K562 (cell line): ENCODE data around the gene LRIF1. TPM values are rescaled to one million over a fixed set of nuclear protein-coding genes. Genes with fewer than 3 reads are reported as not detected.

Experiments used
- ATAC-seq: fragments of 200-7000 bp; cut with Tn5 transposase; 3 replicates; pipeline ENCODE4 v1.9.1; 2020; ENCODE audit warnings: moderate library complexity
- BruUV-seq: library from RNA; stranded (reverse); fragments of 400-500 nt; replicated peaks from 2 replicates; lab custom pipeline; 2021; lab: Mats Ljungman, UMichigan
- CTCF ChIA-PET: fragments of 300-600 bp; formaldehyde crosslinking; extraction: SDS; loops from one replicate; lab custom pipeline; 2021; ENCODE audit warnings: low intra/inter-chr PET ratio; lab: Yijun Ruan, JAX
- POLR2A ChIA-PET: fragments of 300-600, 350-650 bp; sonication (Branson Sonifier 250); formaldehyde crosslinking; extraction: SDS; loops from one replicate; lab custom pipeline; 2021; ENCODE audit warnings: antibody characterized with exemption, inconsistent platforms; lab: Yijun Ruan, JAX
- DNase-seq, 4 experiments: peaks; one replicate each; pipeline versions ENCODE4 v3.0.0 to v3.0.0-alpha.2; 2011 to 2018; ENCODE audit warnings: low spot score in 3 of 4, mixed read lengths in 3 of 4; ENCODE audit errors: extremely low read depth in 1 of 4
- FAIRE-seq: peaks from 2 replicates; lab custom pipeline; 2011; peaks lifted over from hg19 to GRCh38; lab: Jason Lieb, UNC
- H2AFZ ChIP-seq: 2 replicates; pipeline ENCODE4 v1.6.0; 2011; ENCODE audit warnings: low read depth, low read length, control low read depth, inconsistent platforms
- H3K27ac ChIP-seq: fragments of 200-600 bp; 3 replicates; pipeline ENCODE4 v1.8.0; 2011; ENCODE audit warnings: low read depth, mild to moderate bottlenecking, control low read depth, inconsistent platforms, low read length, moderate library complexity, mixed read lengths; ENCODE audit errors: extremely low read depth
- H3K27me3 ChIP-seq, 2 experiments: fragments of 300-600 bp in 1 of 2; 2 replicates in 1 of 2; 3 replicates in 1 of 2; pipeline versions ENCODE4 v1.6.0 to v1.8.0; 2011; ENCODE audit warnings: inconsistent platforms in 2 of 2, low read length in 2 of 2, mild to moderate bottlenecking in 1 of 2, mixed read lengths in 1 of 2, moderate library complexity in 1 of 2; ENCODE audit not compliant: control insufficient read depth in 2 of 2, insufficient read depth in 2 of 2
- H3K36me3 ChIP-seq: fragments of 300-600 bp; 3 replicates; pipeline ENCODE4 v1.8.0; 2011; ENCODE audit warnings: mild to moderate bottlenecking, low read length, inconsistent platforms; ENCODE audit not compliant: control insufficient read depth, insufficient read depth
- H3K4me1 ChIP-seq, 2 experiments: fragments of 200-600 bp in 1 of 2; replicated peaks in 1 of 2; 2 replicates in 1 of 2; 3 replicates in 1 of 2; pipeline versions ENCODE4 v1.5.1 to v1.8.0; 2011; ENCODE audit warnings: inconsistent platforms in 2 of 2, low read length in 2 of 2, mild to moderate bottlenecking in 1 of 2, mixed read lengths in 1 of 2, moderate library complexity in 1 of 2; ENCODE audit not compliant: control insufficient read depth in 2 of 2, insufficient read depth in 2 of 2
- H3K4me2 ChIP-seq: 2 replicates; pipeline ENCODE4 v1.6.1; 2011; ENCODE audit warnings: low read length, control low read depth, inconsistent platforms, mixed read lengths; ENCODE audit not compliant: insufficient read depth
- H3K4me3 ChIP-seq: fragments of 200-600 bp; sonication (generic), shearing (Covaris generic); 2 replicates; pipeline ENCODE4 v1.5.1; 2016; ENCODE audit warnings: control low read depth, inconsistent platforms
- H3K79me2 ChIP-seq: fragments of 200-600 bp; 3 replicates; pipeline ENCODE4 v1.8.0; 2011; ENCODE audit warnings: low read length, inconsistent platforms; ENCODE audit not compliant: control insufficient read depth, insufficient read depth
- H3K9ac ChIP-seq, 2 experiments: 2 replicates each; pipeline versions ENCODE4 v1.6.0 to v1.6.1; 2011; ENCODE audit warnings: low read depth in 2 of 2, low read length in 2 of 2, control low read depth in 1 of 2, inconsistent platforms in 1 of 2, mild to moderate bottlenecking in 1 of 2, mixed read lengths in 1 of 2; ENCODE audit not compliant: insufficient read depth in 1 of 2
- H3K9me1 ChIP-seq: one replicate; pipeline ENCODE4 v1.6.0; 2011; ENCODE audit warnings: inconsistent platforms, mild to moderate bottlenecking, low read length, moderate library complexity; ENCODE audit not compliant: control insufficient read depth, insufficient read depth
- H3K9me3 ChIP-seq: replicated peaks from 2 replicates; pipeline ENCODE4 v1.5.1; 2011; ENCODE audit warnings: low read depth, low read length, inconsistent platforms; ENCODE audit not compliant: control insufficient read depth, insufficient read depth
- H4K20me1 ChIP-seq: replicated peaks from 2 replicates; pipeline ENCODE4 v1.6.1; 2011; ENCODE audit warnings: low read length, inconsistent platforms, mixed read lengths; ENCODE audit not compliant: control insufficient read depth, insufficient read depth
- ARID2 ChIP-seq: fragments of 450-650 bp; IDR thresholded peaks from 2 replicates; pipeline ENCODE4 v1.6.1; 2017; ENCODE audit warnings: antibody characterized with exemption, mild to moderate bottlenecking
- CEBPB ChIP-seq: fragments of 450-650 bp; IDR thresholded peaks from 2 replicates; pipeline ENCODE4 v1.6.1; 2016; ENCODE audit warnings: missing genetic modification characterization, missing compliant biosample characterization
- DACH1 ChIP-seq: fragments of 450-650 bp; IDR thresholded peaks from 2 replicates; pipeline ENCODE4 v1.6.1; 2018; ENCODE audit not compliant: partially characterized antibody
- DDX20 ChIP-seq: fragments of 450-650 bp; IDR thresholded peaks from 2 replicates; pipeline ENCODE4 v1.6.1; 2016; ENCODE audit warnings: missing genetic modification characterization, low read depth, mild to moderate bottlenecking, missing compliant biosample characterization, moderate library complexity
- DMBX1 ChIP-seq: fragments of 250-450 bp; sonication (Bioruptor Pico); IDR thresholded peaks from 2 replicates; pipeline ENCODE4 v1.8.0; 2022; ENCODE audit warnings: inconsistent platforms, mild to moderate bottlenecking, moderate library complexity, borderline replicate concordance
- EZH2 ChIP-seq: IDR thresholded peaks from 2 replicates; pipeline ENCODE4 v1.6.1; 2012; ENCODE audit warnings: low read depth, mild to moderate bottlenecking, inconsistent platforms, low read length, borderline replicate concordance
- HSF4 ChIP-seq: fragments of 250-450 bp; sonication (Bioruptor Pico); IDR thresholded peaks from 2 replicates; pipeline ENCODE4 v2.1.2; 2022; ENCODE audit warnings: mild to moderate bottlenecking, moderate library complexity, borderline replicate concordance
- MECOM ChIP-seq: fragments of 250-450 bp; sonication (Bioruptor Pico); IDR thresholded peaks from 2 replicates; pipeline ENCODE4 v1.8.0; 2022; ENCODE audit warnings: inconsistent platforms
- NFATC3 ChIP-seq: fragments of 450-650 bp; IDR thresholded peaks from 2 replicates; pipeline ENCODE4 v1.6.1; 2017; ENCODE audit warnings: mild to moderate bottlenecking
- PHF21A ChIP-seq: fragments of 450-650 bp; IDR thresholded peaks from 2 replicates; pipeline ENCODE4 v1.6.1; 2017; ENCODE audit warnings: low read depth, borderline replicate concordance
- SRSF3 ChIP-seq: fragments of 200-400 bp; formaldehyde crosslinking; IDR thresholded peaks from 2 replicates; pipeline ENCODE4 v1.6.1; 2016; ENCODE audit warnings: mild to moderate bottlenecking, low read length, moderate library complexity; ENCODE audit not compliant: insufficient read depth
- TRIM24 ChIP-seq, 2 experiments: fragments of 450-650 bp; IDR thresholded peaks; 2 replicates each; pipeline ENCODE4 v1.6.1; 2016
- ZBTB26 ChIP-seq: fragments of 450-650 bp; formaldehyde crosslinking; IDR thresholded peaks from 2 replicates; pipeline ENCODE4 v1.4.0; 2022; ENCODE audit warnings: missing genetic modification characterization
- ZC3H4 ChIP-seq: sonication (generic); formaldehyde crosslinking; IDR thresholded peaks from 2 replicates; pipeline ENCODE4 v1.9.0; 2021; ENCODE audit warnings: missing genetic modification reagents, borderline replicate concordance
- ZNF408 ChIP-seq: fragments of 250-450 bp; sonication (Bioruptor Pico); IDR thresholded peaks from 2 replicates; pipeline ENCODE4 v1.4.0; 2020; ENCODE audit warnings: low read depth, mild to moderate bottlenecking, moderate library complexity
- ZNF699 ChIP-seq: fragments of 250-450 bp; sonication (Bioruptor Pico); IDR thresholded peaks from 2 replicates; pipeline ENCODE4 v1.8.0; 2021; ENCODE audit warnings: mild to moderate bottlenecking, moderate library complexity; ENCODE audit not compliant: insufficient replicate concordance
- WGBS: fragments of 100-300 bp; shearing (Covaris generic); methylation state at CpG from one replicate; pipeline ENCODE4 v1.1.6; 2016; ENCODE audit warnings: low coverage, mixed read lengths; ENCODE audit not compliant: insufficient coverage; ENCODE audit errors: missing lambda C conversion rate; 5-methylcytosine and 5-hydroxymethylcytosine counted together
- in situ Hi-C: fragments of 300-500 bp; cut with MboI; formaldehyde crosslinking; loops from 4 replicates; pipeline ENCODE4 v1.15.0; 2018; ENCODE audit warnings: inconsistent platforms, mixed read lengths
- intact Hi-C: fragments of 100-400 bp; cut with micrococcal nuclease; formaldehyde crosslinking; loops from 2 replicates; pipeline ENCODE4 v1.14.2; 2022
- polyA plus RNA-seq, 8 experiments: library from polyadenylated mRNA; depleted of rRNA in 4 of 8; stranded (reverse) in 5 of 8; unstranded in 3 of 8; fragments of >200 nt; fragmentation: Nextera tagmentation in 2 of 8; fragmentation: Illumina TruSeq in 1 of 8; extraction: Ambion mirVana in 2 of 8; extraction: Trizol in 1 of 8; gene quantifications; 2 replicates each; pipeline versions ENCODE4 v1.2.1 to v1.2.3, GENCODE V29; 2011 to 2014; ENCODE audit warnings: inconsistent platforms in 1 of 8, missing spikeins in 1 of 8
- total RNA-seq, 7 experiments: library from RNA; depleted of rRNA in 6 of 7; stranded (reverse); fragments of >200 nt in 6 of 7; fragmentation: Illumina TruSeq in 2 of 7; extraction: Trizol in 2 of 7; gene quantifications; 2 replicates each; pipeline versions ENCODE4 v1.2.1 to v1.2.3, GENCODE V29; 2011 to 2021; ENCODE audit warnings: low replicate concordance in 1 of 7
- TF ChIP-seq, protein P1 (sequence below), 2 experiments: fragments of 450-650 bp; conservative IDR thresholded peaks; 2 replicates each; pipeline ENCODE4 v1.6.1; 2017; ENCODE audit warnings: mild to moderate bottlenecking in 2 of 2, moderate library complexity in 2 of 2

The LRIF1 gene
- total and polyA plus RNA-seq, 9 of the 15 experiments (the other 6 are each of a cell fraction or from before 2014, with no cell fraction given), result 35.6 to 88.8 (median 74.1) TPM

DNA sequence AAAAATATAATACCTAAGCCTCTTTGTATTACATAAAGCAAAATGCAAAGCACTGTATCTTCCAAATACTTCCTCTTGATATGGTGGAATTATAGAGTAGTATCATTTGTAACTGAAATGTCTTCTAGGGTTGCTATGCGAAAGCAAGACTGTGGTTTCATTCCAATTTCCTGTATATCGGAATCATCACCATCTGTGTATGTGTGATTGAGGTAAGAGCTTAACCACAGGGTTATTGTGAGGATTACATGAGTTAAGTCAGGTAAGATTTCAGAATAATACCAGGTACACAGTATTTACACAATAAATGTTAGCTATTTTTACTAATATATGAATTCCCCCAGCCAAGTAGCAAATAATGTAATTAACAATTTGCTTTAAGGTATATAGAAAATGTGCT, 66.0 kb downstream of the LRIF1 start:
- Histone ChIP-seq H3K4me1 (peaks cover 0 to 7% of the 10 kb centered on the region in 2 experiments; a peak in 3 of 5 replicates), H3K36me3 (peaks cover 36% of the 10 kb centered on the region; the same call in 1 of the 3 replicates), H3K9me1 (no peaks in the 10 kb centered on the region), H3K27me3 (no peaks in the 10 kb centered on the region), H3K9ac (no peak overlapping the region), H2AFZ (no peak overlapping the region), H3K4me2 (no peak overlapping the region), H3K27ac (no peak overlapping the region), H3K79me2 (peaks cover 4% of the 10 kb centered on the region; the same call in 1 of the 3 replicates), H3K4me3 (no peak overlapping the region), H4K20me1 (no peaks in the 10 kb centered on the region), H3K9me3 (no peaks in the 10 kb centered on the region)
- intact Hi-C loops (no loop called here), in situ Hi-C loops (no loop called here)
- no TSS peak for BruUV-seq
- CTCF ChIA-PET, result no interaction called here
- TF ChIP-seq MECOM (CRISPR knock-in tag) (no peak), SRSF3 (no peak), ARID2 (no peak), ZBTB26 (CRISPR knock-in tag) (no peak), TRIM24 (IDR thresholded peaks at IDR 0.05) (no peak), EZH2 (no peak), DMBX1 (CRISPR knock-in tag) (no peak), ZNF408 (CRISPR knock-in tag) (no peak), ZC3H4 (no peak), DACH1 (no peak), PHF21A (no peak), CEBPB (tag) (no peak), ZNF699 (CRISPR knock-in tag) (no peak), HSF4 (CRISPR knock-in tag) (no peak), DDX20 (tag) (no peak), NFATC3 (no peak)
- TF ChIP-seq, protein P1, sequence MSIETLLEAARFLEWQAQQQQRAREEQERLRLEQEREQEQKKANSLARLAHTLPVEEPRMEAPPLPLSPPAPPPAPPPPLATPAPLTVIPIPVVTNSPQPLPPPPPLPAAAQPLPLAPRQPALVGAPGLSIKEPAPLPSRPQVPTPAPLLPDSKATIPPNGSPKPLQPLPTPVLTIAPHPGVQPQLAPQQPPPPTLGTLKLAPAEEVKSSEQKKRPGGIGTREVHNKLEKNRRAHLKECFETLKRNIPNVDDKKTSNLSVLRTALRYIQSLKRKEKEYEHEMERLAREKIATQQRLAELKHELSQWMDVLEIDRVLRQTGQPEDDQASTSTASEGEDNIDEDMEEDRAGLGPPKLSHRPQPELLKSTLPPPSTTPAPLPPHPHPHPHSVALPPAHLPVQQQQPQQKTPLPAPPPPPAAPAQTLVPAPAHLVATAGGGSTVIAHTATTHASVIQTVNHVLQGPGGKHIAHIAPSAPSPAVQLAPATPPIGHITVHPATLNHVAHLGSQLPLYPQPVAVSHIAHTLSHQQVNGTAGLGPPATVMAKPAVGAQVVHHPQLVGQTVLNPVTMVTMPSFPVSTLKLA (conservative IDR thresholded peaks at IDR 0.05), result no peak
- WGBS, result 72% methylated on average over 2 of the region's 2 CpGs
- POLR2A ChIA-PET, result interaction anchor here (0.7 to 1.3 kb wide), 3 partner anchors 9 to 116 kb away, joined by 3 to 6 read pairs (median 3); no protein-coding TSS in a partner anchor
- no peak for FAIRE-seq
- DNase-seq, result no peak
- ATAC-seq, result no peak
